ACC112 (cell line): ENCODE measurements around the gene YIF1A.
"Not testable (repeated sequence)": the region's sequence is repeated elsewhere in the genome, so short reads cannot be mapped to it uniquely, and the experiment has no call there.

ENCODE experiments used
- H2AFZ ChIP-seq: fragments of 200-600 bp; sonication (generic); one replicate; pipeline ENCODE4 v1.6.0; 2017; ENCODE audit warnings: antibody characterized with exemption, low read length; ENCODE audit not compliant: unreplicated experiment
- H3K27ac ChIP-seq: fragments of 200-600 bp; sonication (generic); 2 replicates; pipeline ENCODE4 v1.5.1; 2014; ENCODE audit warnings: low read depth, mild to moderate bottlenecking, antibody characterized with exemption, low read length, moderate library complexity
- H3K27me3 ChIP-seq: fragments of 200-600 bp; sonication (generic); 2 replicates; pipeline ENCODE4 v1.6.1; 2014; ENCODE audit warnings: mild to moderate bottlenecking, antibody characterized with exemption, low read length, moderate library complexity, mixed read lengths; ENCODE audit not compliant: insufficient read depth
- H3K36me3 ChIP-seq: fragments of 200-600 bp; sonication (generic); 2 replicates; pipeline ENCODE4 v1.6.1; 2016; ENCODE audit warnings: mild to moderate bottlenecking, antibody characterized with exemption, low read length, moderate library complexity, mixed read lengths; ENCODE audit not compliant: insufficient read depth
- H3K4me1 ChIP-seq: fragments of 200-600 bp; sonication (generic); one replicate; pipeline ENCODE4 v1.6.1; 2016; ENCODE audit warnings: low read length, mixed read lengths; ENCODE audit not compliant: insufficient read depth, unreplicated experiment, control insufficient read depth
- H3K4me3 ChIP-seq: fragments of 200-600 bp; sonication (generic); 2 replicates; pipeline ENCODE4 v1.5.1; 2014; ENCODE audit warnings: mild to moderate bottlenecking, low read depth, low read length
- H3K79me2 ChIP-seq: fragments of 200-600 bp; sonication (generic); one replicate; pipeline ENCODE4 v1.6.0; 2016; ENCODE audit warnings: low read length; ENCODE audit not compliant: control insufficient read depth, unreplicated experiment, insufficient read depth

Gene YIF1A

GRCh38 chr11:66259225-66259624, 29.7 kb downstream of the YIF1A start:
- Histone ChIP-seq H3K36me3 (peaks cover 3% of the 10 kb centered on the region; the same call in 1 of the 2 replicates), H3K79me2 (no peaks in the 10 kb centered on the region), H3K4me3 (no peak overlapping the region; the same call in 1 of the 2 replicates), H3K27me3 (no peaks in the 10 kb centered on the region), H2AFZ (no peak overlapping the region), H3K27ac (no peak overlapping the region), H3K4me1 (no peaks in the 10 kb centered on the region)

- Histone ChIP-seq H3K27me3 (no peaks in the 10 kb centered on the region), H3K4me3 (peak overlapping the region; percentile 89), H3K27ac (no peak overlapping the region), H3K36me3 (peaks cover 3% of the 10 kb centered on the region; the same call in 1 of the 2 replicates), H3K4me1 (no peaks in the 10 kb centered on the region), H2AFZ (no peak overlapping the region), H3K79me2 (no peaks in the 10 kb centered on the region)
Measured at GRCh38 chr11:66258473-66258893, 30.5 kb downstream of the YIF1A start.

GRCh38 chr11:66253081-66253480, 35.9 kb downstream of the YIF1A start:
- not testable (repeated sequence) for H3K4me1 ChIP-seq, H3K79me2 ChIP-seq, H3K27ac ChIP-seq, H3K27me3 ChIP-seq, H3K36me3 ChIP-seq, H3K4me3 ChIP-seq, H2AFZ ChIP-seq

GRCh38 chr11:66251809-66252208, 37.1 kb downstream of the YIF1A start:
- H3K27ac ChIP-seq = no peak overlapping the region

GRCh38 chr11:66248903-66249302, 40.0 kb downstream of the YIF1A start:
- Histone ChIP-seq H3K4me3 (no peak overlapping the region), H3K27ac (no peak overlapping the region), H3K79me2 (no peaks in the 10 kb centered on the region), H3K4me1 (no peaks in the 10 kb centered on the region), H2AFZ (no peak overlapping the region), H3K27me3 (no peaks in the 10 kb centered on the region), H3K36me3 (no peaks in the 10 kb centered on the region; the same call in 1 of the 2 replicates)

More at GRCh38 chr11:66251809-66252208, 37.1 kb downstream of the YIF1A start:
- H3K27me3 ChIP-seq = no peaks in the 10 kb centered on the region
- H3K4me1 ChIP-seq = no peaks in the 10 kb centered on the region
- no peak overlapping the region for H2AFZ ChIP-seq
- H3K36me3 ChIP-seq = no peaks in the 10 kb centered on the region; the same call in 1 of the 2 replicates
- H3K79me2 ChIP-seq = no peaks in the 10 kb centered on the region
- no peak overlapping the region for H3K4me3 ChIP-seq

GRCh38 chr11:66247801-66248200, 41.1 kb downstream of the YIF1A start:
- Histone ChIP-seq H3K4me1 (no peaks in the 10 kb centered on the region), H3K36me3 (no peaks in the 10 kb centered on the region; the same call in 1 of the 2 replicates), H3K79me2 (no peaks in the 10 kb centered on the region)

GRCh38 chr11:66247295-66247694, 41.6 kb downstream of the YIF1A start:
- Histone ChIP-seq H2AFZ (no peak overlapping the region), H3K27ac (no peak overlapping the region), H3K79me2 (no peaks in the 10 kb centered on the region), H3K27me3 (no peaks in the 10 kb centered on the region), H3K36me3 (peaks cover 3% of the 10 kb centered on the region; the same call in 1 of the 2 replicates), H3K4me1 (no peaks in the 10 kb centered on the region), H3K4me3 (no peak overlapping the region)

More at GRCh38 chr11:66247801-66248200, 41.1 kb downstream of the YIF1A start:
- H3K4me3 ChIP-seq = no peak overlapping the region
- H3K27me3 ChIP-seq = no peaks in the 10 kb centered on the region
- H3K27ac ChIP-seq = no peak overlapping the region
- no peak overlapping the region for H2AFZ ChIP-seq

- no peaks in the 10 kb centered on the region for H3K79me2 ChIP-seq
- H3K36me3 ChIP-seq = 0 out of 2 replicates have a peak, but pooled peaks cover 3% of the 10 kb centered on the region
- H3K27me3 ChIP-seq = no peaks in the 10 kb centered on the region
- H2AFZ ChIP-seq = no peak overlapping the region
- no peak overlapping the region for H3K4me3 ChIP-seq
- H3K4me1 ChIP-seq = no peaks in the 10 kb centered on the region
- H3K27ac ChIP-seq = no peak overlapping the region
Measured at GRCh38 chr11:66243782-66244535, 45.0 kb downstream of the YIF1A start.

GRCh38 chr11:66242095-66242765, 46.7 kb downstream of the YIF1A start:
- no peak overlapping the region for H3K27ac ChIP-seq
- no peak overlapping the region for H3K4me3 ChIP-seq
- H3K27me3 ChIP-seq = no peaks in the 10 kb centered on the region
- H3K36me3 ChIP-seq = 0 out of 2 replicates have a peak, but pooled peaks cover 3% of the 10 kb centered on the region
- H3K4me1 ChIP-seq = no peaks in the 10 kb centered on the region
- H2AFZ ChIP-seq = no peak overlapping the region
- H3K79me2 ChIP-seq = no peaks in the 10 kb centered on the region

GRCh38 chr11:66240781-66241136, 48.2 kb downstream of the YIF1A start:
- no peak overlapping the region for H2AFZ ChIP-seq
- H3K4me3 ChIP-seq = no peak overlapping the region
- no peaks in the 10 kb centered on the region for H3K4me1 ChIP-seq
- H3K79me2 ChIP-seq = no peaks in the 10 kb centered on the region
- no peak overlapping the region for H3K27ac ChIP-seq
- 0 out of 2 replicates have a peak, but pooled peaks cover 3% of the 10 kb centered on the region for H3K36me3 ChIP-seq
- H3K27me3 ChIP-seq = no peaks in the 10 kb centered on the region
